Right lobe of liver (tissue), 6 donors: Measurements from ENCODE around the gene SLAIN2. TPM values are rescaled to one million over a fixed set of nuclear protein-coding genes. Genes with fewer than 3 reads are reported as not detected.

Experiments used
- ATAC-seq, 4 donors: fragments of 200-7000 bp; cut with Tn5 transposase; one replicate each; pipeline ENCODE4 v1.9.1; 2020; ENCODE audit warnings: mild to moderate bottlenecking in 4 of 4, moderate library complexity in 4 of 4
- DNase-seq, 3 donors: peaks; one replicate each; pipeline ENCODE4 v3.0.0-alpha.2; 2020
- H3K27ac ChIP-seq, 3 donors: fragments of 200-600 bp; one replicate each; pipeline ENCODE4 v1.8.0; 2022
- H3K27me3 ChIP-seq, 2 donors: fragments of 200-600 bp; one replicate each; pipeline ENCODE4 v1.8.0; 2022
- H3K36me3 ChIP-seq, 4 donors: fragments of 200-600 bp; sonication (generic) in 1 of 4; one replicate each; pipeline versions ENCODE4 v1.5.1 to v1.8.0; 2017 to 2022; ENCODE audit warnings: control low read depth in 1 of 4
- H3K4me1 ChIP-seq, 4 donors: fragments of 200-600 bp; sonication (generic) in 1 of 4; one replicate each; pipeline versions ENCODE4 v1.5.1 to v1.8.0; 2017 to 2022; ENCODE audit warnings: control low read depth in 1 of 4
- H3K4me3 ChIP-seq, 3 donors: fragments of 200-600 bp; one replicate each; pipeline ENCODE4 v1.8.0; 2022
- H3K9me3 ChIP-seq, 4 donors: fragments of 200-600 bp; sonication (generic) in 1 of 4; one replicate each; pipeline versions ENCODE4 v1.5.1 to v1.8.0; 2017 to 2022; ENCODE audit warnings: control low read depth in 1 of 4
- POLR2A ChIP-seq: fragments of 450-650 bp; IDR thresholded peaks from one replicate; pipeline ENCODE4 v1.6.1; 2017; ENCODE audit warnings: antibody characterized with exemption, mild to moderate bottlenecking
- WGBS: methylation state at CpG from one replicate; pipeline ENCODE4 v1.1.6; 2018; ENCODE audit warnings: low coverage, low lambda C conversion rate; ENCODE audit not compliant: insufficient coverage; ENCODE audit errors: missing lambda C conversion rate; 5-methylcytosine and 5-hydroxymethylcytosine counted together
- intact Hi-C, 2 donors: fragments of 100-400 bp; cut with DNase I; formaldehyde crosslinking; loops; one replicate each; pipeline versions ENCODE4 v1.11.2 to v1.14.1; 2022
- total RNA-seq, 6 experiments: library from RNA; depleted of rRNA in 2 of 6; stranded (reverse); fragments of >200 nt in 2 of 6; fragmentation: NEBNext Ultra II Directional in 3 of 6; extraction: Animal tissue kit (Norgen Biotek cat#: 25700) in 3 of 6; gene quantifications; one replicate each; pipeline versions ENCODE4 v1.1.0 to v1.2.4, GENCODE V29; 2016 to 2023
- TF ChIP-seq, protein P1 (sequence below), 4 donors: fragments of 200-600 bp in 3 of 4; fragments of 450-650 bp in 1 of 4; IDR thresholded peaks; one replicate each; pipeline versions ENCODE4 v1.5.1 to v1.8.0; 2016 to 2022; ENCODE audit warnings: antibody characterized with exemption in 4 of 4, mild to moderate bottlenecking in 2 of 4
- donor health status: DM: no; HTN: yes; CAD: no.
- donor health status: DM: no; HTN: no; CAD: no.
- donor health status: DM: no; HTN: no; CAD: no.
- donor health status: DM: no; HTN: yes; CAD: no.
- donor health status: DM: no; HTN: yes; CAD: no.

SLAIN2 gene
- total RNA-seq, 6 experiments from 2014 or later = 36.4 to 80.6 (median 45.1) TPM

DNA sequence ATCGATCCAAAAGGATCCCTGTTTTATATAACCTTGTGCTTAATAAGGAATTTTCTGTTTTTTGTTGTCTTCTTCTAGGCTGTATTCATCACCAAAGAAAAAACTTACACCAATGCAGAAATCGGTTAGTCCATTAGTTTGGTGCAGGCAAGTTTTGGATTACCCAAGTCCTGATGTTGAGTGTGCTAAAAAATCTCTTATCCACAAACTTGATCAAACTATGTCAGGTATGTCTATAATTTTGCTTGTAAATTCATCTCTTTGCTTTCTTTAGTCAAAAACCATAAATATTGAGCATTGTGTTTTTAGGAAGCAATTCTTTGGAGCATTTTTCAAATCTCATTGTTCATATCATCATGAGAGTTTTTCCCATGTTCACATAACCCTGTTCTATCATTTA, 28.4 kb downstream of the SLAIN2 start:
- DNase-seq (no peak), ATAC-seq (no peak)
- TF ChIP-seq, protein P1, sequence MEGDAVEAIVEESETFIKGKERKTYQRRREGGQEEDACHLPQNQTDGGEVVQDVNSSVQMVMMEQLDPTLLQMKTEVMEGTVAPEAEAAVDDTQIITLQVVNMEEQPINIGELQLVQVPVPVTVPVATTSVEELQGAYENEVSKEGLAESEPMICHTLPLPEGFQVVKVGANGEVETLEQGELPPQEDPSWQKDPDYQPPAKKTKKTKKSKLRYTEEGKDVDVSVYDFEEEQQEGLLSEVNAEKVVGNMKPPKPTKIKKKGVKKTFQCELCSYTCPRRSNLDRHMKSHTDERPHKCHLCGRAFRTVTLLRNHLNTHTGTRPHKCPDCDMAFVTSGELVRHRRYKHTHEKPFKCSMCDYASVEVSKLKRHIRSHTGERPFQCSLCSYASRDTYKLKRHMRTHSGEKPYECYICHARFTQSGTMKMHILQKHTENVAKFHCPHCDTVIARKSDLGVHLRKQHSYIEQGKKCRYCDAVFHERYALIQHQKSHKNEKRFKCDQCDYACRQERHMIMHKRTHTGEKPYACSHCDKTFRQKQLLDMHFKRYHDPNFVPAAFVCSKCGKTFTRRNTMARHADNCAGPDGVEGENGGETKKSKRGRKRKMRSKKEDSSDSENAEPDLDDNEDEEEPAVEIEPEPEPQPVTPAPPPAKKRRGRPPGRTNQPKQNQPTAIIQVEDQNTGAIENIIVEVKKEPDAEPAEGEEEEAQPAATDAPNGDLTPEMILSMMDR (IDR thresholded peaks at IDR 0.05) = no peak
- TF ChIP-seq POLR2A = no peak
- Histone ChIP-seq H3K4me3 (no peak overlapping the region), H3K9me3 (no peaks in the 10 kb centered on the region), H3K36me3 (no peaks in the 10 kb centered on the region), H3K27me3 (no peaks in the 10 kb centered on the region), H3K27ac (no peak overlapping the region), H3K4me1 (peaks cover 0 to 22% (median 1%) of the 10 kb centered on the region in 4 donors)
- 100% methylated on average over 2 of the region's 2 CpGs for WGBS
- intact Hi-C loops = no loop called here

DNA sequence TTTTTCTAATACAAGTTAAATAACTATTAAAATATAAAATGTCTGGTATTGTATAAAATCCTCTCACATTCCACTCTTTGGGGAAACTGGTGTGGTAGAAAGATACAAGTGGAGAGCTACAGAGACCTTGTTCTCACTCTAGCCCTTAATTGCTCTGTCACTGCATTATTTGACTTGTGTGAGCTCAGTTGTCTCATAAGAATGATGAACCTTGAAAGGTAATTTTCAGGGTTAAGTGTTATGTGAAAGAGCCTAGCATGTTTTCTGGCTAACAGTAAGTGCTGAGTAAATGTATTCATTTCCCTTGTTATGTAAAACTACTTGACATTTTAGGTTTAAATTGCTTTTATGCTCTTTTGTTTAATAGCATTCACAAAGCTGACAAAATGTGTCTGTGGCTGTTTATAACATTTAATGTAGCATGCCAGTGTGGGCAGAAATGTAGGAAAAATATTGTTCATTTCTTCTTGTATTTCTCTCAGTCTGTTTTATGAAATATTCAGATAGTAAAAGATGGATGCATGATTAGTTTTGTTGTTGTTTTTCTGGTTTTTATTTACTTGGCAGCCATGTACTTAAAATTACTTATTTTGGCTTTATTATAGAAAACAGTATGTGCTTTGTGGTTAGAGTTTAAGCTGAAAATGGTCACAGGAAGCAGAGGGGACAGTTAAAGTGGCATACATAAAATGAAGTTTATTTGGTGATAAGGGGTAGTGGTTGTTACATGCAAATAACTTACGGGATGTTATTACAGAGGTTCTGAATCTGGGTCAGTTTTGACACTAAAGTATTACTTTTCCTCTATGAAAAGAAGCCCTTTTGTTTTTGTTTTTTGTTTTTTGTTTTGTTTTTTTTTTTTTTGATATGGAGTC, 29.2 kb downstream of the SLAIN2 start:
- WGBS = 73% methylated on average over 1 of the region's 1 CpG
- no peak for ATAC-seq
- intact Hi-C loops = no loop called here

DNA sequence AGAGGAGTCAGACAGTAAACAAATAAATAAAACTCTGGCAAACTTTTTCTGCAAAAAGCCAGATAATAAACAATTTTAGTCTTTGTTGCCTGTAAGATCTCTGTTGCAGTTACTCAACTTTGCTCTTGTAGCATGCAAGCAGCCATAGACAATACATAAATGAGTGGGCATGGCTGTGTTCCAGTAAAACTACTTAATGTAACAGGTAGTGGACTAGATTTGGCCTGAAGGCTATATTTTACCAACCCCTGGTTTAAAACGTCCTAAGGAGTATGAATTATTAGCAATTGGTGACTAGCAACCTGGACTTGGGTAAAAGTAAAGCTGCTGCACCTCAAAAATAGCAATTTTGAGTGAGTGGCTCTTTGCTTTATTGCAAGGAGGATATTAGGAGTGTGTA, 30.9 kb downstream of the SLAIN2 start:
- Histone ChIP-seq H3K4me1 (peaks cover 0 to 23% (median 6%) of the 10 kb centered on the region in 4 donors), H3K27me3 (no peaks in the 10 kb centered on the region), H3K36me3 (no peaks in the 10 kb centered on the region), H3K27ac (no peak overlapping the region), H3K4me3 (no peak overlapping the region), H3K9me3 (no peaks in the 10 kb centered on the region)
- intact Hi-C loops = no loop called here
- WGBS = 36% methylated on average over 1 of the region's 1 CpG
- no peak for DNase-seq
- no peak for ATAC-seq
- no peak for TF ChIP-seq POLR2A
- TF ChIP-seq, protein P1 (IDR thresholded peaks at IDR 0.05) = no peak

More for the DNA sequence above, 29.2 kb downstream of the SLAIN2 start:
- Histone ChIP-seq H3K4me1 (peaks cover 0 to 29% (median 5%) of the 10 kb centered on the region in 4 donors), H3K36me3 (no peaks in the 10 kb centered on the region), H3K9me3 (no peaks in the 10 kb centered on the region), H3K27me3 (no peaks in the 10 kb centered on the region), H3K27ac (no peak overlapping the region), H3K4me3 (no peak overlapping the region)
- TF ChIP-seq, protein P1 (IDR thresholded peaks at IDR 0.05) = no peak
- TF ChIP-seq POLR2A = no peak
- no peak for DNase-seq

DNA sequence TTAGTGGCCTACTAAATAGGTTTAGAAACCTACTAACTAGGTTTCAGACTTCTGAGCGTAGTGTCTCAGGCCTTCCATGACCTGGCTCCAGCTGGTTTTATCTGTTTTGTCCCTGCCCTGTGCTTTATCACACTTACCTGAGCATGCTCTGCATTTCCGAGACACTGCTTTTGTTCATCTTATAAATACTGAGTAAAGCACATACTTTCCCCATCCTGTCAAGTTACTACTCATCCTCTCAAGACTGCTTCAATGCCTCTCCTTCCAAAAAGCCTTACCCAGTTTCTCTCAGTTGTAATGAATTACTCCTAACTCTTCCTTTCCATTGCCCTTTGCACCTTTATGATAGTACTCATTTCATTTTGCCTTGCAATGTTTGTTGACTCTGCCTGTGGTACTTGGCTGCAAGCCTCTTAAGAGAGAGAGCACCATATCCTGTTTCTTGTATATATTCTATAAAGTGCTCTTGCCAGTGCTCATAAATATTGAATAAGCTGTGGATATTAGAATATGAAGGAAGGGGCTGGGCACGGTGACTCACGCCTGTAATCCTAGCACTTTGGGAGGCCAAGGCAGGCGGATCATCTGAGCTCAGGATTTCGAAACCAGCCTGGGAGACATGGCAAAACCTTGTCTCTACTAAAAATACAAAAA, 34.4 kb downstream of the SLAIN2 start:
- no peaks in the 10 kb centered on the region for H3K9me3 ChIP-seq
- WGBS = 40% methylated on average over 6 of the region's 6 CpGs
- H3K27ac ChIP-seq = peak overlapping the region in 2 of 3 donors; percentile 44 to 56
- intact Hi-C loops = no loop called here
- no peaks in the 10 kb centered on the region for H3K27me3 ChIP-seq
- H3K4me3 ChIP-seq = peak overlapping the region in 1 of 3 donors; percentile 4
- H3K4me1 ChIP-seq = peaks cover 0 to 18% (median 6%) of the 10 kb centered on the region in 4 donors
- peak in 2 of 3 donors; percentile 32 to 53 for DNase-seq
- no peak for TF ChIP-seq POLR2A
- TF ChIP-seq, protein P1 (IDR thresholded peaks at IDR 0.05) = no peak
- peaks cover 0 to 8% (median 0%) of the 10 kb centered on the region in 4 donors for H3K36me3 ChIP-seq
- ATAC-seq = peak; percentile 92 to 98 (median 94)
